ENCODE results near the gene HSPA12B.
"Not testable (repeated sequence)": the region's sequence is repeated elsewhere in the genome, so short reads cannot be mapped to it uniquely, and the experiment has no call there.

Gene HSPA12B

GRCh38 chr20:3787324-3788014 is 55.0 kb downstream of the HSPA12B start:
- no peak for TF ChIP-seq ZFX (IDR thresholded peaks at IDR 0.05; ENCODE audit: borderline replicate concordance)
- TF ChIP-seq, protein P1, sequence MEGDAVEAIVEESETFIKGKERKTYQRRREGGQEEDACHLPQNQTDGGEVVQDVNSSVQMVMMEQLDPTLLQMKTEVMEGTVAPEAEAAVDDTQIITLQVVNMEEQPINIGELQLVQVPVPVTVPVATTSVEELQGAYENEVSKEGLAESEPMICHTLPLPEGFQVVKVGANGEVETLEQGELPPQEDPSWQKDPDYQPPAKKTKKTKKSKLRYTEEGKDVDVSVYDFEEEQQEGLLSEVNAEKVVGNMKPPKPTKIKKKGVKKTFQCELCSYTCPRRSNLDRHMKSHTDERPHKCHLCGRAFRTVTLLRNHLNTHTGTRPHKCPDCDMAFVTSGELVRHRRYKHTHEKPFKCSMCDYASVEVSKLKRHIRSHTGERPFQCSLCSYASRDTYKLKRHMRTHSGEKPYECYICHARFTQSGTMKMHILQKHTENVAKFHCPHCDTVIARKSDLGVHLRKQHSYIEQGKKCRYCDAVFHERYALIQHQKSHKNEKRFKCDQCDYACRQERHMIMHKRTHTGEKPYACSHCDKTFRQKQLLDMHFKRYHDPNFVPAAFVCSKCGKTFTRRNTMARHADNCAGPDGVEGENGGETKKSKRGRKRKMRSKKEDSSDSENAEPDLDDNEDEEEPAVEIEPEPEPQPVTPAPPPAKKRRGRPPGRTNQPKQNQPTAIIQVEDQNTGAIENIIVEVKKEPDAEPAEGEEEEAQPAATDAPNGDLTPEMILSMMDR (IDR thresholded peaks at IDR 0.05): no peak
- H3K27ac ChIP-seq: peak overlapping the region; percentile 80

DNA sequence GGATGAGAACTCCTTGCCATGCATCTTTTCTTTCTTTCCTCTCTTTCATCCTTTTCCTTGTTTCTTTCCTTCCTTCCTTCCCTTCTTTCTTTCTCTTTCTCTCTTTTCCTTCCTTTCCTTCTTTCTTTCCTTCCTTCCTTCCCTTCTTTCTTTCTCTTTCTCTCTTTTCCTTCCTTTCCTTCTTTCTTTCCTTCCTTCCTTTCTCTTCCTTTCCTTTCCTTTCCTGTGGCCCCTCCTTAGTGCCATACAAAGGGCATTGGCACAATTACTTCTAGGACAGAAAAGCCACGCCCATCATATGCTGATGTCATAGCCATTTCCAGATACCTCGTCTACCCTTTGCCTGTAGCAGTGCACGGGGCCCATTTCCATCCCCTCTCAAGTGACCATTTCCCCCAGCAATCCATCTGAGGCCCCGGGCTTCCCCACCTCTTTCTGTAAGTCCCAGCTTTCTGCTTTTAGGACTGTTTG is 56.2 kb downstream of the HSPA12B start:
- TF ChIP-seq ZFX (IDR thresholded peaks at IDR 0.05; ENCODE audit: borderline replicate concordance): no peak
- TF ChIP-seq, protein P1 (IDR thresholded peaks at IDR 0.05): no peak
- no peak overlapping the region for H3K27ac ChIP-seq

DNA sequence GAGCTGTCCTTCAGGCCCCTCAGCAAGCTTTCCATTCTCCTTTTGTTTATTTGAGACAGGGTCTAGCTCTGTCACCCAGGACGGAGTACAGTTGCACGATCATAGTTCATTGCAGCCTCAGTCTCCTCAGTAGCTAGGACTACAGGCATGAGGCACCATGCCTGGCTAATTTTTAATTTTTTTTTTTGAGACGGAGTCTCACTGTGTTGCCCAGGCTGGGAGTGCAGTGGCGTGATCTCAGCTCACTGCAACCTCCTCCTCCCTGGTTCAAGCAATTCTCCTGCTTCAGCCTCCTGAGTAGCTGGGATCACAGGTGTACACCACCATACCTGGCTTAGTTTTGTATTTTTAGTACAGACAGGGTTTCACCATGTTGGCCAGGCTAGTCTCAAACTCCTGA is 56.7 kb downstream of the HSPA12B start:
- H3K27ac ChIP-seq: not testable (repeated sequence)

GRCh38 chr20:3794168-3794567 is 61.7 kb downstream of the HSPA12B start:
- H3K27ac ChIP-seq: not testable (repeated sequence)

GRCh38 chr20:3794701-3795420 is 62.4 kb downstream of the HSPA12B start:
- TF ChIP-seq, protein P1 (IDR thresholded peaks at IDR 0.05): no peak
- TF ChIP-seq ZFX (IDR thresholded peaks at IDR 0.05; ENCODE audit: borderline replicate concordance): no peak
- H3K27ac ChIP-seq: peak overlapping the region; percentile 97

GRCh38 chr20:3795511-3796468 is 63.3 kb downstream of the HSPA12B start, which contains the start of gene CDC25B:
CDC25B (plus strand) TSS chr20:3796310; CDS start chr20:3796532, 222 bp downstream.
- TF ChIP-seq ZFX (IDR thresholded peaks at IDR 0.05; ENCODE audit: borderline replicate concordance): no peak
- TF ChIP-seq, protein P1 (IDR thresholded peaks at IDR 0.05): peak; percentile 21
- peak within 1 kb of the TSS; percentile 97 for H3K27ac ChIP-seq

DNA sequence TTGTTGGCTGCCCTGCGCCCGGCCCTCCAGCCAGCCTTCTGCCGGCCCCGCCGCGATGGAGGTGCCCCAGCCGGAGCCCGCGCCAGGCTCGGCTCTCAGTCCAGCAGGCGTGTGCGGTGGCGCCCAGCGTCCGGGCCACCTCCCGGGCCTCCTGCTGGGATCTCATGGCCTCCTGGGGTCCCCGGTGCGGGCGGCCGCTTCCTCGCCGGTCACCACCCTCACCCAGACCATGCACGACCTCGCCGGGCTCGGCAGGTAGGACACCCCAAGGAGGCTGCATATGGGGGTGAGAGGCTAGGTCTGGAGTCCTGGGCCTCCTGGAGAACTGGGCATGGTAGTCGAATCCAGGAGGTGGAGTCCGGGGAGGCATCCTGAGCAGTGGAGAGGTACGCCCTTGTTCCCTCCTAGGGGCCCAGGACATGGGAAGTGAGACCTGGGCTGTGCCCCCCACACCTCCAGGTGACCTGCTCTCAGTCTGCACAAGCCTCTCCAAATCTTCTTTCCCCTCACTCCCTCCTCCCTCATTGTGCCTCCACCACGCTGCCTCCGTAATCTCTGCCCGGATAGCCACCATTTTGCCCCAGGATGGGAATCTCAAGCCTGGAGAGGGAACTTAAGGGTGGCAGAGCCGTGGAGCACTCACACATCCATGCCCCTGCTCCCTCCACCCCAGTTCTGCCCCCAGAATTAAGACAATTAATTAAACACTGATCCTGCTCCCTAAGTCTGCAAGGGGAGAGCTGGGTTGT is 64.2 kb downstream of the HSPA12B start:
- no peak for TF ChIP-seq ZFX (IDR thresholded peaks at IDR 0.05; ENCODE audit: borderline replicate concordance)
- TF ChIP-seq, protein P1 (IDR thresholded peaks at IDR 0.05): no peak
- H3K27ac ChIP-seq: peak overlapping the region; percentile 97

All from 22Rv1 (cell line).